Brain microvascular endothelial cell (primary cell): ENCODE results near the gene CEP95.
A peak's percentile ranks its signal among the peaks of the same experiment; 100 is the strongest.

Experiments used
- DNase-seq: peaks from one replicate; pipeline ENCODE4 v3.0.0-alpha.2; 2020
- H3K27ac ChIP-seq: fragments of 250-450 bp; sonication (Bioruptor Pico); 2 replicates; pipeline ENCODE4 v1.5.1; 2020; ENCODE audit warnings: mild to moderate bottlenecking, moderate library complexity
- H3K27me3 ChIP-seq: fragments of 250-450 bp; sonication (Bioruptor Pico); replicated peaks from 2 replicates; pipeline ENCODE4 v1.5.1; 2020; ENCODE audit warnings: mild to moderate bottlenecking
- H3K36me3 ChIP-seq: fragments of 250-450 bp; sonication (Bioruptor Pico); replicated peaks from 2 replicates; pipeline ENCODE4 v1.5.1; 2020; ENCODE audit warnings: mild to moderate bottlenecking
- H3K4me3 ChIP-seq: 2 replicates; pipeline ENCODE4 v1.5.1; 2011; ENCODE audit warnings: low read depth, mild to moderate bottlenecking, control low read depth, low read length, moderate library complexity
- in situ Hi-C: cut with HindIII; loops from 2 replicates; pipeline ENCODE4 v1.10.0; 2017; ENCODE audit warnings: low sequenced_read_pairs, low pct_ligation_motif_present
- TF ChIP-seq, protein P1 (sequence below): IDR thresholded peaks from 2 replicates; pipeline ENCODE4 v1.5.1; 2011; ENCODE audit warnings: low read depth, mild to moderate bottlenecking, moderate library complexity, low read length, control low read depth, inconsistent platforms; ENCODE audit errors: missing control alignments

Gene CEP95

DNA sequence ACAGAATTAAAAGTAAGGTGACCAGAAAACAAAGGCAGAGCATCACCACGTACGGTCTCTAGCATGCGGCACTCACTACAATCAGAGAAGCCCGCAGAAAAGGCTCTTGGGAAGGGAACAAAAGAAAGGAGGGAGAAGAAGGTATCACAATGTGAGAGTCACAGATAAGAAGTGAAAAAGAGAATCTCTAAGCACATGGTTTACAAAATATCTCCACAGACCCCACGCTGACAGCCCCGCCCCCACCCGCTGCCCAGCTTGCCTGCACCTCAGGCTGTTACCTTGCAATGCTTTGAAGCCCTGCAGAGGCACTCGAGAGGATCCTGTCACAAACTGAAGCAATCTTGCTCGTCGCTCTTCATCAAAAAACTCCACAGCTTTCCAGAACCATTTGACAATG is 40.5 kb downstream of the CEP95 start:
- no peak overlapping the region for H3K27ac ChIP-seq
- in situ Hi-C loops = no loop called here
- DNase-seq = no peak
- no peak overlapping the region for H3K4me3 ChIP-seq
- peaks cover 82% of the 10 kb centered on the region for H3K36me3 ChIP-seq
- H3K27me3 ChIP-seq = no peaks in the 10 kb centered on the region
- TF ChIP-seq, protein P1, sequence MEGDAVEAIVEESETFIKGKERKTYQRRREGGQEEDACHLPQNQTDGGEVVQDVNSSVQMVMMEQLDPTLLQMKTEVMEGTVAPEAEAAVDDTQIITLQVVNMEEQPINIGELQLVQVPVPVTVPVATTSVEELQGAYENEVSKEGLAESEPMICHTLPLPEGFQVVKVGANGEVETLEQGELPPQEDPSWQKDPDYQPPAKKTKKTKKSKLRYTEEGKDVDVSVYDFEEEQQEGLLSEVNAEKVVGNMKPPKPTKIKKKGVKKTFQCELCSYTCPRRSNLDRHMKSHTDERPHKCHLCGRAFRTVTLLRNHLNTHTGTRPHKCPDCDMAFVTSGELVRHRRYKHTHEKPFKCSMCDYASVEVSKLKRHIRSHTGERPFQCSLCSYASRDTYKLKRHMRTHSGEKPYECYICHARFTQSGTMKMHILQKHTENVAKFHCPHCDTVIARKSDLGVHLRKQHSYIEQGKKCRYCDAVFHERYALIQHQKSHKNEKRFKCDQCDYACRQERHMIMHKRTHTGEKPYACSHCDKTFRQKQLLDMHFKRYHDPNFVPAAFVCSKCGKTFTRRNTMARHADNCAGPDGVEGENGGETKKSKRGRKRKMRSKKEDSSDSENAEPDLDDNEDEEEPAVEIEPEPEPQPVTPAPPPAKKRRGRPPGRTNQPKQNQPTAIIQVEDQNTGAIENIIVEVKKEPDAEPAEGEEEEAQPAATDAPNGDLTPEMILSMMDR = no peak

DNA sequence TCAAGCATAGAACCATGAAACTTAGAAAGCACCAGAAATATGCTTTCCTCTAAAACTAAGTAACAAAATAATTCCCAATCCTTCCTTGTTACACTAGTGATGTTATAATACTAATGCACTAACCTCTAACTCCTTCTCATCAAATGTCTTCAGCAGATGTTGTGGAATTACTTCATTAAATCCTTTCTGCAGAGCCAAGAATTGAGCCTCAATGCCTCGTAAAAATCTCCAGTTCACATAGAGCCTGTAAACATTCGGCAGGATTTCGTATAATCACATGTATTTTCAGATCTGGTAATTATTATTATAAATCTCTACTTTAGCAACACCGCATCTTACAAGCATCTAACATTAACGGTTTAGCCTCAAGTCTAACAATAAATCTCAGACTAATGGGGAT is 44.7 kb downstream of the CEP95 start:
- TF ChIP-seq, protein P1 = no peak
- Histone ChIP-seq H3K27me3 (no peaks in the 10 kb centered on the region), H3K27ac (no peak overlapping the region), H3K4me3 (no peak overlapping the region), H3K36me3 (peaks cover 89% of the 10 kb centered on the region)
- no peak for DNase-seq
- in situ Hi-C loops = no loop called here

DNA sequence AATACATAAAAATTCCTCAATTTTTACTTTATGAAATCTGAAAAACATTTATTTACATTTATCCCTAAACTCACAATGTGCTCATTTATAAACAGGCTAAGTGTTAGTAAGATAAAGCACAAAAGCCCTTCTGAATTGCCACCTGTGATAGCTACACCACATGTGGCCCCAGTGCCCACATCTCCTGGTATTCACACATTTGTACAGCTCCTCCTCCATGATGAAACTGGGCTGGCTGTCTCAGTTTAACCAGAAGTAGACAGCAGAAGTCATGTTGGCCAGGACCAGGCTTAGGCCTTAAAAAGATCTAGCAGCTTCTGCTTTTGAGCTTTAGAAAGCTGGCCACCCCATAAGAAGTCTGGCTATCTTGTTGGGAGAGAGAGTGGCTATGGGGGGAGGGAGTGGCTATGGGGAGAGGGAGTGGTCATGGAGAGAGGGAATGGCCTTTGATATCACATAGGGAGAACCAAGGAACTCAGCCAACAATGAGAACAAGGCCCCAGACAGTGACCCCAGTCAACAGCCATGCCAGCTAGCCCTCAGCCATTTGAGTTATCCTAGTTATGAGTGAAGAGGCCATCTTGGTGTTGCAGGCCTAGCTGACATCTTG is 47.4 kb downstream of the CEP95 start:
- H3K4me3 ChIP-seq = no peak overlapping the region

DNA sequence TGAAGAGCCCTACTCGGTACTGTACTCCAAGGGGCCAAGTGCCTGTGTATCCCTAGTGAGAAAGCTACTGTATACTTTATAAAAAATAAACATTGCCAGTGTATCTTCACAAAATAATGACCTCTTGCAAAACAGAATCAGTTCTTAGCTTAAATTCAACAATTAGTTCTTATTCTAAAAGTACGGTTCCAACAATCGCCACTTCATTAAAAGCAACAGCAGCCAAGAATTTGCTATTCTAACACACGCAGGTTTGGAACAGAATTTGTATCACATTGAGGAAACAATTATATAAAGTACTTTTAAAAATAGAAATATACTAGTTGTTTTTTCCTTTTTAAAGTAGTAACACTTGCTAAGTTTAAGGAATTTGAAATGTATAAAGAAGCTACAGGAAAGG is 48.5 kb downstream of the CEP95 start:
- Histone ChIP-seq H3K4me3 (no peak overlapping the region), H3K36me3 (peaks cover 77% of the 10 kb centered on the region), H3K27me3 (no peaks in the 10 kb centered on the region), H3K27ac (no peak overlapping the region)
- in situ Hi-C loops = no loop called here
- no peak for DNase-seq
- TF ChIP-seq, protein P1 = no peak

More for the DNA sequence above, 47.4 kb downstream of the CEP95 start:
- no peak for DNase-seq
- H3K27me3 ChIP-seq = no peaks in the 10 kb centered on the region
- H3K36me3 ChIP-seq = peaks cover 85% of the 10 kb centered on the region
- H3K27ac ChIP-seq = no peak overlapping the region
- TF ChIP-seq, protein P1 = no peak
- in situ Hi-C loops = no loop called here

DNA sequence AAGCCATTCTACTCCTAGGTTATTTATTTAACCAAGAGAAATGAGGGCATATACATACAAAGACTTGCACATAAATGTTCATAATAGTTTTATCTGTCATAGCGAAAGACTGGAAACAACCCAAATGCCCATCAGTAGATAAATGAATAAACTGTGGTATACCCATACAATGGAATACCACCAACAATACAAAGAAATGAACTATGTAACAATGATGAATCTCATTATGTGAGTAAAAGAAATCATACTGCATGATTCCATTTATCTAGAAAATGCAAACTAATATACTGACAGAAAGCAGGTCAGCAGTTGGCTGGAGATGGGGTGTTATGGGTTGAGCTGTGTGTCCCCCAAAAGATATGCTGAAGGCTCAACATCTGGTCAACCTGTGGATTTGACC is 57.3 kb downstream of the CEP95 start:
- TF ChIP-seq, protein P1 = no peak
- Histone ChIP-seq H3K36me3 (peaks cover 73% of the 10 kb centered on the region), H3K27me3 (no peaks in the 10 kb centered on the region), H3K27ac (peak overlapping the region; percentile 42), H3K4me3 (no peak overlapping the region)
- no peak for DNase-seq
- in situ Hi-C loops = no loop called here

DNA sequence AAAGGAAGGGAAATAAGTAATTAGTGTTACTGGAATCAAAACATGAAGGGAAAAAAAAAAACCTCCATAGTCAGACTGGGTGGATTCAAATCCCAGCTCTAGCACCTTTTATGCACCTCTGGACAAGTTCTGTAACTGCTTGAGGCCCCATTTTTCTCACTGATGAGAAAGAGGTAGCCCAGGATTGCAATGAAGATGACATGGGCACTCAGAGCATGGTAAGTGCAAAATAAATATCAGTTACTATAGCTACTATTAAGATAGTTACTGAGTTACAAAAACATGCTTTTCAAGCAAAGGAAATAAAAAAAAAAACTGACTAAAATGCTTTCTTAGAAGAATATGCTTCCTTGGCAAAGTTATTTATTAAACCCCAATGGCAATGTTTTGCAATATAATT is 58.8 kb downstream of the CEP95 start:
- H3K4me3 ChIP-seq = no peak overlapping the region
- peaks cover 80% of the 10 kb centered on the region for H3K36me3 ChIP-seq
- in situ Hi-C loops = no loop called here
- H3K27ac ChIP-seq = peak overlapping the region; percentile 42
- TF ChIP-seq, protein P1 = no peak
- DNase-seq = no peak
- H3K27me3 ChIP-seq = no peaks in the 10 kb centered on the region
